ENCODE measurements around the gene AVPI1. TPM values are rescaled to one million over a fixed set of nuclear protein-coding genes. Genes with fewer than 3 reads are reported as not detected.

Gene AVPI1
- total RNA-seq, 1 experiment from 2014 or later: 6.5 TPM

DNA sequence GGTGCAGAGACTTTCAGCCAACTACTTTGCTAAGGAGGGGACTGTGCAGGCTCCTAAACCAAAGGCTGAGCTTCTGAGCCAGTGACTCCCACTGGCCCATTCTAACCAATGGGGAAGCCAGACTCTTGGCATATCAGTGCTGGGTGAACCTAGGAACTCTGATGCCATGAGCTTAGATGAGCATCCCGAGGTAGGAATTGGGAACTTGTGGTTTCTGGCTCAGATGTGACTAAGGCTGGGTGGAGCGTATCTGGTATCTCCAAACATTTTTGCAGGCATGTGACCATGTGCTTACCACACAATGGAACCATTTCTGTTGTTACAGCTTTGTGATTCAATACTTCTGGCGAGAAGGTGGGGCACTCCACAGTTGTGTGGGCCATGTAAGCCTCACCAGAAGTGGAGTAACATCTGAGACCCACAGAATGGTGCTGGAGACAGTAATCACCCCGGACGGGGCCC is 2.5 kb upstream of the AVPI1 start:
- TF ChIP-seq, protein P1, sequence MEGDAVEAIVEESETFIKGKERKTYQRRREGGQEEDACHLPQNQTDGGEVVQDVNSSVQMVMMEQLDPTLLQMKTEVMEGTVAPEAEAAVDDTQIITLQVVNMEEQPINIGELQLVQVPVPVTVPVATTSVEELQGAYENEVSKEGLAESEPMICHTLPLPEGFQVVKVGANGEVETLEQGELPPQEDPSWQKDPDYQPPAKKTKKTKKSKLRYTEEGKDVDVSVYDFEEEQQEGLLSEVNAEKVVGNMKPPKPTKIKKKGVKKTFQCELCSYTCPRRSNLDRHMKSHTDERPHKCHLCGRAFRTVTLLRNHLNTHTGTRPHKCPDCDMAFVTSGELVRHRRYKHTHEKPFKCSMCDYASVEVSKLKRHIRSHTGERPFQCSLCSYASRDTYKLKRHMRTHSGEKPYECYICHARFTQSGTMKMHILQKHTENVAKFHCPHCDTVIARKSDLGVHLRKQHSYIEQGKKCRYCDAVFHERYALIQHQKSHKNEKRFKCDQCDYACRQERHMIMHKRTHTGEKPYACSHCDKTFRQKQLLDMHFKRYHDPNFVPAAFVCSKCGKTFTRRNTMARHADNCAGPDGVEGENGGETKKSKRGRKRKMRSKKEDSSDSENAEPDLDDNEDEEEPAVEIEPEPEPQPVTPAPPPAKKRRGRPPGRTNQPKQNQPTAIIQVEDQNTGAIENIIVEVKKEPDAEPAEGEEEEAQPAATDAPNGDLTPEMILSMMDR (conservative IDR thresholded peaks at IDR 0.05): no peak

More for the DNA sequence above, 2.5 kb upstream of the AVPI1 start:
- peaks cover 0 to 3% of the 10 kb centered on the region in 2 experiments; a peak in 2 of 5 replicates for H3K9me3 Mint-ChIP-seq
- Histone ChIP-seq H4K8ac (replicated peaks; ENCODE audit: insufficient read length, low read depth, low read length) (no peak overlapping the region), H4K20me1 (ENCODE audit: control insufficient read depth, insufficient read depth, insufficient read length) (no peaks in the 10 kb centered on the region), H2BK15ac (ENCODE audit: low read depth, low read length) (no peak overlapping the region), H2AFZ (ENCODE audit: low read length) (no peak overlapping the region), H3K4ac (ENCODE audit: low read depth, low read length) (no peak overlapping the region), H3K14ac (ENCODE audit: insufficient read depth, low read length) (no peak overlapping the region), H4K91ac (ENCODE audit: insufficient read length, low read depth, low read length) (no peak overlapping the region), H3T11ph (ENCODE audit: low read length) (no peak overlapping the region), H3K79me2 (ENCODE audit: insufficient read depth, low read length) (no peaks in the 10 kb centered on the region), H3K56ac (ENCODE audit: insufficient read length, low read depth, low read length) (no peak overlapping the region), H3K79me1 (ENCODE audit: insufficient read depth, low read depth, low read length, poor library complexity, severe bottlenecking) (no peaks in the 10 kb centered on the region), H3K27ac (ENCODE audit: insufficient read length, low read depth, low read length) (no peak overlapping the region), H3K4me1 (ENCODE audit: insufficient read depth, low read length) (peaks cover 4% of the 10 kb centered on the region; the same call in 1 of the 2 replicates), H3K18ac (ENCODE audit: insufficient read length, low read depth, low read length) (no peak overlapping the region), H3K27me3 (ENCODE audit: insufficient read depth, low read length) (no peaks in the 10 kb centered on the region; the same call in 1 of the 2 replicates), H3K4me2 (ENCODE audit: insufficient read depth, insufficient read length, low read length) (no peak overlapping the region), H2BK12ac (ENCODE audit: insufficient read length, low read depth, low read length) (no peak overlapping the region), H3K9me3 (ENCODE audit: control insufficient read depth, low read depth, low read length) (no peaks in the 10 kb centered on the region), H3K9ac (ENCODE audit: extremely low read depth, insufficient read length, low read length) (no peak overlapping the region), H3K23me2 (ENCODE audit: insufficient read length, low read depth, low read length, poor library complexity, severe bottlenecking) (peaks cover 10% of the 10 kb centered on the region), H2BK5ac (ENCODE audit: insufficient read length, low read length) (no peak overlapping the region), H4K5ac (ENCODE audit: insufficient read length, low read depth, low read length) (no peak overlapping the region), H2BK120ac (ENCODE audit: low read depth, low read length, poor library complexity, severe bottlenecking) (no peak overlapping the region), H2AK5ac (ENCODE audit: insufficient read length, low read length) (no peak overlapping the region), H3K23ac (ENCODE audit: insufficient read length, low read depth, low read length) (no peak overlapping the region), H2BK20ac (ENCODE audit: low read depth, low read length, poor library complexity, severe bottlenecking) (no peak overlapping the region)
- H3K36me3 Mint-ChIP-seq (ENCODE audit: insufficient read depth in 1 of 3, low read depth in 3 of 3): no peaks in the 10 kb centered on the region; a peak in 1 of 7 replicates
- H3K27ac Mint-ChIP-seq: no peak overlapping the region
- peaks cover 14% of the 10 kb centered on the region for H3K27me3 Mint-ChIP-seq (ENCODE audit: low read depth)
- WGBS (ENCODE audit: extremely low coverage, insufficient read length, low lambda C conversion rate): no CpG with 5 or more reads among the region's 5 CpGs
- peaks cover 17 to 19% of the 10 kb centered on the region in 2 experiments for H3K4me1 Mint-ChIP-seq
- no peak for DNase-seq
- no peak overlapping the region for H3K4me3 Mint-ChIP-seq

Measured in H9 (cell line).